ENCODE results near the gene TOMM34. TPM values are rescaled to one million over a fixed set of nuclear protein-coding genes. Genes with fewer than 3 reads are reported as not detected.

TOMM34 gene
- total and polyA plus RNA-seq, 12 donors: 17.8 to 178 (median 48.3) TPM

DNA sequence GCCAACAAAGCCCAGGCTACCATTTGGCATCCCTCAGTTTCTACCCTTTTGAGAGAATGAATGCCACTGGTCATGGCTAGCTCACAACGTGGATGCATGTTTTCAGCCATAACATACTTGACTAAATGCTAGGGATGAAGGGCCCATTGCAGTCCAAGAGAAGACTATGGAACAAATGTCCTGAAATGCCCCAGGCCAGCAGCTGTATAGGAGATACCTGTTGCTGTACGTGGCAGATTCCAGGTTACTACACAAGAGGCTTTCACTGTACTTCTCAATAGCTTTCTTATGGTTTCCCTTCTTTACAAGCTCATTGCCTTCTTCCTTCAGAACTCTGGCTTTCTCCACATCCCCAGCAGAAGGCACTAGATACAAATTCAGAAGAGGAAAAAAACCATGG is 11.7 kb downstream of the TOMM34 start:
- WGBS, 4 donors: 83 to 91% (median 90%) methylated on average over 1 to 2 of the region's 2 CpGs

DNA sequence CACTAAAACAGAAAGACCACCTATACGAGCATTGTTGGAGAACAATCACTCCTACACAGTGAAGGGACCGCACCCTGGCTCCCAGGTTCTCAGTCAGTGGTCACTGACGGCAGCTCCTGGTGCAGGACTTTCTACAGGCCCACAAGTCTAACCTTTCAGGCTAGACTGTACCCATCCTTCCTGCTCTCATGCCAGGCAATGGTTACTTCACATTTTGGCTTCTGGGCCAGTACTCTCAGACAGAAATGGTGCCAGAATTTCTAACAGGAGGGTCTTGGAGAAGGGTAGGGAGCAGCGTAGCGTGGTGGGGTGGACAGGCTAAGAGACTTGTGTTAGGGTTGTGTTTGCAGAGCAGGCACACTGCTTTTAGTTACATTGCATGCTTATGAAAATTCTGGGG is 12.1 kb downstream of the TOMM34 start:
- H3K9me3 ChIP-seq (replicated peaks in 1 of 3): no peaks in the 10 kb centered on the region
- peaks cover 0 to 80% of the 10 kb centered on the region in 2 donors for H3K36me3 ChIP-seq (replicated peaks in 1 of 2)
- no peak overlapping the region for H3K4me3 ChIP-seq
- DNase-seq: no peak
- no peaks in the 10 kb centered on the region for H3K27me3 ChIP-seq
- 93 to 99% (median 97%) methylated on average over 5 of the region's 5 CpGs for WGBS, 4 donors
- TF ChIP-seq POLR2A (IDR thresholded peaks at IDR 0.05): no peak
- TF ChIP-seq, protein P1, sequence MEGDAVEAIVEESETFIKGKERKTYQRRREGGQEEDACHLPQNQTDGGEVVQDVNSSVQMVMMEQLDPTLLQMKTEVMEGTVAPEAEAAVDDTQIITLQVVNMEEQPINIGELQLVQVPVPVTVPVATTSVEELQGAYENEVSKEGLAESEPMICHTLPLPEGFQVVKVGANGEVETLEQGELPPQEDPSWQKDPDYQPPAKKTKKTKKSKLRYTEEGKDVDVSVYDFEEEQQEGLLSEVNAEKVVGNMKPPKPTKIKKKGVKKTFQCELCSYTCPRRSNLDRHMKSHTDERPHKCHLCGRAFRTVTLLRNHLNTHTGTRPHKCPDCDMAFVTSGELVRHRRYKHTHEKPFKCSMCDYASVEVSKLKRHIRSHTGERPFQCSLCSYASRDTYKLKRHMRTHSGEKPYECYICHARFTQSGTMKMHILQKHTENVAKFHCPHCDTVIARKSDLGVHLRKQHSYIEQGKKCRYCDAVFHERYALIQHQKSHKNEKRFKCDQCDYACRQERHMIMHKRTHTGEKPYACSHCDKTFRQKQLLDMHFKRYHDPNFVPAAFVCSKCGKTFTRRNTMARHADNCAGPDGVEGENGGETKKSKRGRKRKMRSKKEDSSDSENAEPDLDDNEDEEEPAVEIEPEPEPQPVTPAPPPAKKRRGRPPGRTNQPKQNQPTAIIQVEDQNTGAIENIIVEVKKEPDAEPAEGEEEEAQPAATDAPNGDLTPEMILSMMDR (IDR thresholded peaks at IDR 0.05): no peak
- intact Hi-C loops (cut with DNase I): no loop called here
- peaks cover 0 to 8% of the 10 kb centered on the region in 2 donors for H3K4me1 ChIP-seq (replicated peaks in 1 of 2)
- H3K27ac ChIP-seq: no peak overlapping the region

More for the DNA sequence above, 11.7 kb downstream of the TOMM34 start:
- H3K36me3 ChIP-seq (replicated peaks in 1 of 2): peaks cover 0 to 80% of the 10 kb centered on the region in 2 donors
- no peak overlapping the region for H3K4me3 ChIP-seq
- intact Hi-C loops (cut with DNase I): no loop called here
- DNase-seq: no peak
- peaks cover 0 to 8% of the 10 kb centered on the region in 2 donors for H3K4me1 ChIP-seq (replicated peaks in 1 of 2)
- H3K27ac ChIP-seq: no peak overlapping the region
- H3K9me3 ChIP-seq (replicated peaks in 1 of 3): no peaks in the 10 kb centered on the region
- no peak for TF ChIP-seq POLR2A (IDR thresholded peaks at IDR 0.05)
- TF ChIP-seq, protein P1 (IDR thresholded peaks at IDR 0.05): no peak
- no peaks in the 10 kb centered on the region for H3K27me3 ChIP-seq

GRCh38 chr20:44946271-44946852 is 13.8 kb downstream of the TOMM34 start:
- DNase-seq: no peak
- Histone ChIP-seq H3K9me3 (replicated peaks in 1 of 3) (no peaks in the 10 kb centered on the region), H3K36me3 (replicated peaks in 1 of 2) (peaks cover 0 to 81% of the 10 kb centered on the region in 2 donors), H3K4me3 (no peak overlapping the region), H3K27me3 (no peaks in the 10 kb centered on the region), H3K27ac (no peak overlapping the region), H3K4me1 (replicated peaks in 1 of 2) (peaks cover 0 to 8% of the 10 kb centered on the region in 2 donors)
- WGBS, 4 donors: 78 to 92% (median 89%) methylated on average over 2 of the region's 2 CpGs
- TF ChIP-seq, protein P1 (IDR thresholded peaks at IDR 0.05): no peak
- TF ChIP-seq POLR2A (IDR thresholded peaks at IDR 0.05): no peak
- intact Hi-C loops (cut with DNase I): no loop called here

- 41 to 59% (median 50%) methylated on average over 6 of the region's 6 CpGs for WGBS, 4 donors
- no peak overlapping the region for H3K4me3 ChIP-seq
- peaks cover 0 to 8% of the 10 kb centered on the region in 2 donors for H3K4me1 ChIP-seq (replicated peaks in 1 of 2)
- H3K27ac ChIP-seq: peak overlapping the region in 1 of 5 donors; percentile 11
- no peak for TF ChIP-seq POLR2A (IDR thresholded peaks at IDR 0.05)
- TF ChIP-seq, protein P1 (IDR thresholded peaks at IDR 0.05): no peak
- intact Hi-C loops (cut with DNase I): no loop called here
- H3K36me3 ChIP-seq (replicated peaks in 1 of 2): peaks cover 0 to 76% of the 10 kb centered on the region in 2 donors
- H3K27me3 ChIP-seq: no peaks in the 10 kb centered on the region
- DNase-seq: peak in 6 of 7 donors; percentile 27 to 67 (median 50)
- H3K9me3 ChIP-seq (replicated peaks in 1 of 3): no peaks in the 10 kb centered on the region
Measured at GRCh38 chr20:44945261-44945660, 14.9 kb downstream of the TOMM34 start.
